Measurements from ENCODE around the gene RAET1E.

DNA sequence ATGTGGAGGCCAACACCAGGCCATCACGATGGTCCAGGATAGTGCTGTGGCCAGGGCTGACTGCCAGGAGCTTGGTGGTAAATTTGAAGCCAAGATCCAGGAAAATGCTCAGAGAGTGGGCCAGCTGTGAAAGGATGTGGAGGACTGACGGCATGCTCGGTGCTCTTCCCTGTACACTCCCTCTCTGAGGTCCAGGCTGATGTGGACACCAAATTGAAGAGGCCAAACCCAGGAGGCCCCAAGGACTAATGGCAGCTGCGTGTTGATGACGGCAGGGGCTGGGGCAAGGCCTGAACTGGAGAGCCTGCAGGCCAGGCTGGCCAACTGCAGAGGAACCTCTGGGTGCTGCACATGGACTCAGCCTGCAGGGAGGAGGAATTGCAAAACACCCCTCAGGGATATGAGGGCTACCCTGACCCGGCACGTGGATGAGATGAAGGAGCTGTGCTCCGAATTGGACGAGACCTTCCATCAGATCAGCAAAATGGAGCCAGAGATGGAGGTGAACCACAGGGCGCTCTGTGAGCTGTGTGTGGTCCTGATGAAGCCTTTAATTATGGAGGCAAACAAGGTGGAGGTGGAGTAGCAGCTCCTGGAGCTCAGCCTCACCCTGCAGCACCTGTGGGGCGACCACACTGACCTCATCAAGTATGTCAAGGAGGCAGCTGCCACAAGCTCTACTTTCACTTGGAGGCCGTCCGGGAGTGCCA lies 6.9 kb upstream of the RAET1E start:
- TF ChIP-seq ZNF274 (IDR thresholded peaks at IDR 0.05; ENCODE audit: low read depth, low read length), result no peak
- no peak for TF ChIP-seq YY1 (IDR thresholded peaks at IDR 0.05; ENCODE audit: insufficient read depth, insufficient read length)
- no peak for TF ChIP-seq SUZ12 (IDR thresholded peaks at IDR 0.05; ENCODE audit: extremely low read depth, insufficient read depth, insufficient read length)

All from NT2/D1 (cell line).